Right ventricle myocardium inferior (tissue), 1 donor: ENCODE data around the gene OAF. TPM values are rescaled to one million over a fixed set of nuclear protein-coding genes. Genes with fewer than 3 reads are reported as not detected.

ENCODE experiments used
- ATAC-seq: fragments of 200-7000 bp; cut with Tn5 transposase; one replicate; pipeline ENCODE4 v1.9.1; 2020; ENCODE audit warnings: mild to moderate bottlenecking, moderate library complexity
- DNase-seq: peaks from one replicate; pipeline ENCODE4 v3.0.0; 2021; ENCODE audit errors: missing footprints
- intact Hi-C: fragments of 100-400 bp; cut with DNase I; formaldehyde crosslinking; loops from one replicate; pipeline ENCODE4 v1.11.0; 2022
- total RNA-seq: library from RNA; stranded (reverse); fragmentation: NEBNext Ultra II Directional; extraction: Animal tissue kit (Norgen Biotek cat#: 25700); gene quantifications from one replicate; pipeline ENCODE4 v1.2.1, GENCODE V29; 2021
- donor health status: DM: no; HTN: yes; CAD: no; lungs with severe emphysema.

OAF gene
- total RNA-seq, 1 donor from 2014 or later: 34.5 TPM

- ATAC-seq (no peak), DNase-seq (no peak)
Measured at GRCh38 chr11:120217526-120217925, 6.7 kb downstream of the OAF start.

GRCh38 chr11:120217941-120218694, 7.3 kb downstream of the OAF start:
- DNase-seq (no peak), ATAC-seq (peak; percentile 47)
- intact Hi-C loops: no loop called here

More at GRCh38 chr11:120217526-120217925, 6.7 kb downstream of the OAF start:
- intact Hi-C loops: no loop called here

- ATAC-seq: no peak
- DNase-seq: no peak
- intact Hi-C loops: no loop called here
Measured at GRCh38 chr11:120218695-120219033, 7.8 kb downstream of the OAF start.

GRCh38 chr11:120219232-120219937, 8.6 kb downstream of the OAF start:
- no peak for DNase-seq

GRCh38 chr11:120219938-120220746, 9.3 kb downstream of the OAF start:
- ATAC-seq (no peak), DNase-seq (no peak)
- intact Hi-C loops: no loop called here

More at GRCh38 chr11:120219232-120219937, 8.6 kb downstream of the OAF start:
- ATAC-seq: peak; percentile 71
- intact Hi-C loops: no loop called here

GRCh38 chr11:120220747-120221037, 9.9 kb downstream of the OAF start:
- DNase-seq: peak; percentile 15
- intact Hi-C loops: no loop called here

GRCh38 chr11:120221115-120221752, 10.4 kb downstream of the OAF start:
- intact Hi-C loops: no loop called here
- ATAC-seq (no peak), DNase-seq (no peak)

More at GRCh38 chr11:120220747-120221037, 9.9 kb downstream of the OAF start:
- no peak for ATAC-seq

- DNase-seq: peak; percentile 60
- no peak for ATAC-seq
- intact Hi-C loops: no loop called here
Measured at GRCh38 chr11:120222916-120223315, 12.1 kb downstream of the OAF start.

- intact Hi-C loops: no loop called here
- ATAC-seq (no peak), DNase-seq (no peak)
Measured at GRCh38 chr11:120223793-120224192, 13.0 kb downstream of the OAF start.

GRCh38 chr11:120224361-120224760, 13.5 kb downstream of the OAF start:
- intact Hi-C loops: no loop called here
- DNase-seq (no peak), ATAC-seq (no peak)

- intact Hi-C loops: no loop called here
- ATAC-seq (peak; percentile 49), DNase-seq (no peak)
Measured at GRCh38 chr11:120224972-120225909, 14.4 kb downstream of the OAF start.

GRCh38 chr11:120226242-120226641, 15.4 kb downstream of the OAF start:
- intact Hi-C loops: no loop called here
- DNase-seq: no peak
- ATAC-seq: no peak

- intact Hi-C loops: no loop called here
- DNase-seq: no peak
- ATAC-seq: no peak
Measured at GRCh38 chr11:120226714-120227113, 15.9 kb downstream of the OAF start.

GRCh38 chr11:120227228-120227852, 16.5 kb downstream of the OAF start:
- DNase-seq (no peak), ATAC-seq (no peak)
- intact Hi-C loops: no loop called here

GRCh38 chr11:120228794-120229384, 18.1 kb downstream of the OAF start:
- intact Hi-C loops: no loop called here
- DNase-seq (no peak), ATAC-seq (no peak)

GRCh38 chr11:120229451-120230424, 18.9 kb downstream of the OAF start:
- intact Hi-C loops: loop anchor here (1.0 kb wide), 1 partner anchor 57 kb away; no protein-coding TSS in a partner anchor
- ATAC-seq (no peak), DNase-seq (no peak)
